ENCODE results near the gene USP34.
"Not testable (repeated sequence)": the region's sequence is repeated elsewhere in the genome, so short reads cannot be mapped to it uniquely, and the experiment has no call there.

USP34 gene

DNA sequence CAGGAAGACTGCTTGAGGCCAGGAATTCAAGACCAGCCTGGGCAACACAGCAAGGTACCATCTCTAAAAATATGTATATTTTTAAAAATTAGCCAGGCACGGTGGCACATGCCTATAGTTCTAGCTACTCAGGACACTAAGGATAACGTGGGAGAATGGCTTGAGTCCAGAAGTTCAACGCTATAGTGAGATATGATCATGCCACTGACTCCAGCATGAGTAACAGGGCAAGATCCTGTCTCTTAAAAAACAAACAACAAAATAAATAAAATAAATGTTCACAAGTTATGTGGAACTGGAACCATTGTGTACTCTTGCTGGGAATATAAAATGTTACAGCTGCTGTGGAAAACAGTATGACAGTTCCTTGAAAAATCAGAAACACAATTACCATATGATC is 47.2 kb downstream of the USP34 start:
- DNase-seq (ENCODE audit: low spot score): no peak

DNA sequence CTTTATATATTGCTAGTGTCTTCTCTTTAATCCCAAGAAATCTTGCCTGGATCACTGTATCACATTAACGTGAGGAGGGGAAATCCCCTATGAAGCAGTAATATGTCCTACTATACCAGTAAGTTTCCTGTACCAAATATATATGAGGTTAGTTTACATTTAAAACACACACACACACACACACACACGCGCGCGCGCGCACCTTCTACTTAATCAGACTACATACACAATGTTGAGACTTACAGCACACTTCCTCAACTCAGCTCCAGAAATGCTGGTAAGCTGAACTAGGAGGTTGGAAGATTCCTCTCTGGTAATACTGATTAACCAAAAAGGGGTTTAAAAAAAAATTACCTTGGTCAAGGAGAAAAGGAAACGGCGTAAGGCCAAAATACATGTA is 49.3 kb downstream of the USP34 start:
- no peak for DNase-seq (ENCODE audit: low spot score)

- no peak for DNase-seq (ENCODE audit: low spot score)
These were observed 49.8 kb downstream of the USP34 start for GRCh38 chr2:61420991-61421544.

DNA sequence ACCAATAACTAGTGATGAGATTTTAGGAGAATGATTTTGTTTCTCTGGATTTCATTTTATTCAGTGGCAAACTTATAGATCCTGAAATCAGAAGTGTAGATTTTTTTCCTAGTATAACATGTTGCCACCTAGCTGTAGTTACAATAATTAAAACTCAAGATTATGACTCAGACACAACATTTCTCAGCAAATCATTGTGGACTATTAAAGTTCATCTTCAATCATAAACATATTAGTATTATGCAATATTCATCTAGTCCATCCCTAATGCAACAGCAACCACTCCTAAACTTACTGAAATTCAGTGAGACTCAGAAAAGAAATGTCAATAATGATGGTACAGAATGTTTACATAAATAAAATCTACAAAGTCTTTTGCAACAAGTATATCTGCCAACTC is 51.3 kb downstream of the USP34 start:
- no peak for DNase-seq (ENCODE audit: low spot score)

DNA sequence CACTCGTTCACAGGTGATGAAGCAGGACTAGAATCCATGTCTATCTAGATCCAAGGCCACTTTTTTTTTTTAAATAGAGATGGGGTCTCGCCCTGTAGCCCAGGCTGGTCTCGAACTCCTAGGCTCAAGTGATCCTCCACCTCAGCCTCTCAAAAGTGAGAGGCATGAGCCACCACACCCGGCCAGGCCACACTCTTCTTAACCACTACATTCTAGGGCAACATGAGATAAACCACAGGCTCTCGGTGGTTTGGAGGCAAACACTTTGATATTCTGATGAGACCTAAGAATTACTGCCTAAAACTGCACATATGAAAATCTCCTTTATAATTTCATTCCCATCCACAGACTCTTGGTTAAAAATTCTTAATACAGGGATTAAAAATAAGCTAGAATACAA is 51.8 kb downstream of the USP34 start:
- no peak for DNase-seq (ENCODE audit: low spot score)

DNA sequence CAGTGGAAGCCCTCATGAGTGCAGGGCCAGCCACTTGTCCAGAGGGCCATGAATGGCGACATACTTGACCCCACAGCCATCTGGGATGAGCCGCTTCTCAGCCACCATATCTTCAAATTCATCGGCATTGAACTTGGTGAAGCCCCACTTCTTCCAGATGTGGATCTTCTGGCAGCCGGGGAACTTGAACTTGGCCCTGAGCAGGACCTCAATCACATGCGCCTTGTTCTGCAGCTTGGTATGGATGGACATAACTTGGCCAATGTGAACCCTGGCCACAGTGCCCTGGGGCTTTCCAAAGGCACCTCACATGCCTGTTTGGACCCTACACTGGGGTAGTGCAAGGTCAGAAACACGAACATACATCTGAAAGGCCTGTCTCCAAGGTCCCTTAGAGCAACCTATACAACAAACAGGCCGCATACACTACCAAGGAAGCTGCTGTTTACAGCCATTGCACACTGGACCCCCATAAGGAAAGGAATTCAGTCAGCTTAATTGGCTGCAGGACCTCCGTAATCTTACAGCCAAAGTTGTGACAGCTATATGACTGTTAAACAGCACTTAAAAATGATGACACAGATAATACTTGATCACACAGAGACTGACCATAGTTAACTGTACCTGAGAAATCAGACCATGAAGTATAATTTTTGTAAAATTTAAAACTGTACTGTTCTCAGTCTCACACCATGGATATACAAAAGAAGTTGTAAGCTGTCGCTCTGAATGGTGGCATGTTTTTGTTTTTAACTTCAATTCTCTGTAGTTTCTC is 53.8 kb downstream of the USP34 start:
- no peak for DNase-seq (ENCODE audit: low spot score)

- no peak for DNase-seq (ENCODE audit: low spot score)
These were observed 55.6 kb downstream of the USP34 start for GRCh38 chr2:61415265-61415664.

- DNase-seq (ENCODE audit: low spot score): no peak
These were observed 56.2 kb downstream of the USP34 start for GRCh38 chr2:61414674-61415073.

DNA sequence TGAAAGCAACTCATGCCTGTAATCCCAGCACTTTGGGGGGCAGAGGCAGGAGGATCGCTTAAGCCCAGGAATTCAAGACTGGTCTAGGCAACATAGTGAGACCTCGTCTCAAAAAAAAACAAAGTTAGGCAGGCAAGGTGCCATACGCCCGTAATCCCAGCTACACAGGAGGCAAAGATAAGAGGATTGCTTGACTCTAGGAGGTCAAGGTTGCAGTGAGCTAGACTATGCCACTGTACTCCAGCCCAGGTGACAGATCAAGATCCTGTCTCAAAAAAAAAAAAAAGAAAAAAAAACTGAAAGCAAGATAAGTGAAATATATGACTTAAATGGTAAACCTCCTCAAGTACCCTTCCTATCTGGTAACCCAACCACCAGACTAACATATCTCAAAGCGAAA is 59.8 kb downstream of the USP34 start:
- no peak for DNase-seq (ENCODE audit: low spot score)

- DNase-seq (ENCODE audit: low spot score): no peak
These were observed 60.7 kb downstream of the USP34 start for GRCh38 chr2:61410185-61410584.

DNA sequence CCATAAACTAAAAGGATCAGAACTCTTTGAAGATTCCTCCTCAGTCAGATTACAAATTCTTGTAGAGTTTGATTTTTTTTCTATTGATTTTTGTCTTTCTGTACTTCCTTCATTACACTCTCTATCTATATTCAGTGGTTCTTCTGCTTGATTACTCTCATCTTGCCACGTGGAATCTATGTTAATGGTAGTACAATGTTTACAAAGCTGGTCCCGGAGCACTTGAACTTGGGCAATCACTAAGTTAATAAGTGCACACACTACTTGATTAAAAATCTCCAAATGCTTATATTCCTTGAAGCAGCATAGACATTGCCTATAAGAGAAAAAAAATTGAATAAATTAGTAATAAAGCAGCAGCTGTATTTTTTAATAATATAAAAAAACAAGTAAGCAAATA is 65.1 kb downstream of the USP34 start:
- DNase-seq (ENCODE audit: low spot score): no peak

DNA sequence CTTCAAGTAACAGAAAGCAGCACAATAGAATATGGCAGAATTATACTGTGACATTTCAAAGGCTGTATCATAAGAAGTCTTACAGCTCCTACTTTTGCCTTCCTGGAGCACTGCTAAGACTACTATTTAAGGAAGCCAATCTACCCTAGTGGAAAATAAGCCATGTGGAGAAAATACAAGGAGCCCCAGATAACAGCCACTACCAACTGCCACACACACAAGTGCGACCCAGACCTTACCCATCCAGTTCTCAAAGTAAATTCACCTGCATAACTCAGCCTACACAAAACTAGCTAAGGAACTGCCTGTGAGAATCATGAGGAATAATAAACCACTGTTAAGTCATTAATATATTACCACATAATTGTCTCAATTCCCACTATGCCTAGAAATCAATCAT is 66.4 kb downstream of the USP34 start:
- DNase-seq (ENCODE audit: low spot score): no peak

- no peak for DNase-seq (ENCODE audit: low spot score)
These were observed 72.5 kb downstream of the USP34 start for GRCh38 chr2:61398413-61398812.

GRCh38 chr2:61396005-61396404 is 74.9 kb downstream of the USP34 start:
- DNase-seq (ENCODE audit: low spot score): no peak

DNA sequence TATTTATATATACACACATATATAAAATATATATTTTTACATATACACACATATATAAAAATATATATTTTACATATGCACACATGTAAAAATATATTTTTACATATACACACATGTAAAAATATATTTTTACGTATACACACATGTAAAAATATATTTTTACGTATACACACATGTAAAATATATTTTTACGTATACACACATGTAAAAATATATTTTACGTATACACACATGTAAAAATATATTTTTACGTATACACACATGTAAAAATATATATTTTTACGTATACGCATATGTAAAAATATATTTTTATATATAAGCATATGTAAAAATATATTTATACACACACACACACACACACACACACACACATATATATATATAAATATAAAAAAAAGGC is 83.3 kb downstream of the USP34 start:
- DNase-seq (ENCODE audit: low spot score): not testable (repeated sequence)

DNA sequence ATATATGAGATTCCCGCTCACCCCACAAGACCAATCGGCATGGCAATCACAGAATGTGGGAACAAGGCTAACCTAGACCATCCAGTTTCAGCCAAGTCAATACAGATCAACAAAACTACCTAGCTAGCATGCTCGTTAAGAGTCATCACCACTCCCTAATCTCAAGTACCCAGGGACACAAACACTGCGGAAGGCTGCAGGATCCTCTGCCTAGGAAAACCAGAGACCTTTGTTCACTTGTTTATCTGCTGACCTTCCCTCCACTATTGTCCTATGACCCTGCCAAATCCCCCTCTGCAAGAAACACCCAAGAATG is 90.0 kb downstream of the USP34 start:
- not testable (repeated sequence) for DNase-seq (ENCODE audit: low spot score)

DNA sequence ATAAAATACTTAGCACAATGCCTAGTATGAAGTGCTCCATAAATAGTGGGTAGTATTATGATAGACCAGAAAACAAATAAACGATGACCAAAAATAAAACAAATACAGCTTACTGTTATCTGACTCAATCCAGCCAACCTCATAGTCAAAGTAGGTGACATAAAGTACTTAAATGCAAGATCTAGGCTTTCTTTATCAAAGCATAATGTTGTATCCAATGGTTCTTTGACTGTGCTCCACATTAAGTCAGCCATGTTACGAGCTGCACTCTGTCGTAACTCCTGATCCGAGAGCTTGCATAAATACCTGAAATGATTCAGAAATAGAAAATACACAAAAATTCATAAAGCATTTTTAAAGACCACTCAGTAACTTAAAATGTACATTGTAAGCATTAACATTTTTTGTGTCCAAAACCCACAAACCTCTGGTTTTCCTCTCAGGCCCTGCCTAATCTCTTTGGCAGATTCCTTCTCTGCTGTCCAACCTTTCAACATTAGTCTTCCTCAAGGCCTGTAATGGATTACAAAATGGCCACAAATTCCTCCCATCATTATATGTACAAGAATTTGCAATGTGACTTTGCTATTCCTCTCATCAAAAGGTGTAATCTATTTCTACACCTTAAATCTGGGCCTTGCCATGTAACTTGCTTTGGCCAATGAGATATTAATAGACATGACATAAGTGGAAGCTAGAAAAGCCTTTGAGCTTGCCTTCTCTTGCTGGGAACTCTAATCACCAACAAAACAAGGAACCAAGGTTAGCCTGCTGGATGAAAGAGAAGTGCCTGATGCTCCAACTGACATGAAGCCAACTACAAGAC is 90.6 kb downstream of the USP34 start:
- DNase-seq (ENCODE audit: low spot score): no peak

- no peak for DNase-seq (ENCODE audit: low spot score)
These were observed 91.4 kb downstream of the USP34 start for GRCh38 chr2:61379521-61379920.

DNA sequence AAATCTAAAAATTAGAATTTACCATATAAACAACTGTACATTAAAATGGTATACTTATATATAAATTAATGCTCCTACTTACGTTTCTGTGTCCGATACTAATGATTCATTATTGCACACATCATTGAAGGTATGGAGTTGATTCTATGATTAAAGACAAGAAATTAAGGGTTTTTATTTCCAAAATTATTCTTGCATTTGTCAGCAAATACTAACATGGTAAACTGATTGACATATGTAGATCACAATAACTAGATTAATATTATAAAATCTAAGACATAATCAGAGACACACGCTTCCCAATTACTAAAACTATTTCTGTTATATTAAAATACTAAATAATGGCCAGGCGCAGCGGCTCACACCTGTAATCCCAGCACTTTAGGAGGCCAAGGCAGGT is 92.6 kb downstream of the USP34 start:
- no peak for DNase-seq (ENCODE audit: low spot score)

- no peak for DNase-seq (ENCODE audit: low spot score)
These were observed 93.8 kb downstream of the USP34 start for GRCh38 chr2:61377046-61377445.

- no peak for DNase-seq (ENCODE audit: low spot score)
These were observed 94.7 kb downstream of the USP34 start for GRCh38 chr2:61376211-61376610.

GRCh38 chr2:61371027-61371426 is 99.9 kb downstream of the USP34 start:
- DNase-seq (ENCODE audit: low spot score): no peak

Data from LoVo (cell line).